ENCODE results near the gene H6PD.

H6PD gene

GRCh38 chr1:9240914-9241820, 6.6 kb downstream of the H6PD start:
- DNase-seq (ENCODE audit: low spot score), result no peak

DNA sequence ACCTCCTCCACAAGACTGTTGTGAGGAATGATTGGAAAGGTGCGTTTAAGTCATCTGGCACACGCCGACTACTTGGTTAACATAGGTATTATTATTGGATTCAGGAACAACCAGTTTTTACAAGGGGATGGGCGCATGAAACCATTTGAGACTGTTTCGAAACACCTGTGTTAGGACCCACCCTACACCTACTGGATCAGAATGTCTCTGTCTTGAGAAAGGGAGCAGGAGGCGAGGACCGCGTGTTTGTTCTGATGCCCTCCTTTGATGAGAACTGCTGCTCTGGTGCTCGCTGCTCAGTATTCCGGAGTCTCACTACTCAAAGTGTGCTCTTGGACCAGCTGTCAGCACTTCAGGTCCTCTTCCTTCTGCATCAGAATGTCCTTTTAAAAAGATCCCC, 7.3 kb downstream of the H6PD start:
- no peak for DNase-seq (ENCODE audit: low spot score)

- DNase-seq (ENCODE audit: low spot score), result peak; percentile 80
Measured at GRCh38 chr1:9242338-9242969, 7.9 kb downstream of the H6PD start.

DNA sequence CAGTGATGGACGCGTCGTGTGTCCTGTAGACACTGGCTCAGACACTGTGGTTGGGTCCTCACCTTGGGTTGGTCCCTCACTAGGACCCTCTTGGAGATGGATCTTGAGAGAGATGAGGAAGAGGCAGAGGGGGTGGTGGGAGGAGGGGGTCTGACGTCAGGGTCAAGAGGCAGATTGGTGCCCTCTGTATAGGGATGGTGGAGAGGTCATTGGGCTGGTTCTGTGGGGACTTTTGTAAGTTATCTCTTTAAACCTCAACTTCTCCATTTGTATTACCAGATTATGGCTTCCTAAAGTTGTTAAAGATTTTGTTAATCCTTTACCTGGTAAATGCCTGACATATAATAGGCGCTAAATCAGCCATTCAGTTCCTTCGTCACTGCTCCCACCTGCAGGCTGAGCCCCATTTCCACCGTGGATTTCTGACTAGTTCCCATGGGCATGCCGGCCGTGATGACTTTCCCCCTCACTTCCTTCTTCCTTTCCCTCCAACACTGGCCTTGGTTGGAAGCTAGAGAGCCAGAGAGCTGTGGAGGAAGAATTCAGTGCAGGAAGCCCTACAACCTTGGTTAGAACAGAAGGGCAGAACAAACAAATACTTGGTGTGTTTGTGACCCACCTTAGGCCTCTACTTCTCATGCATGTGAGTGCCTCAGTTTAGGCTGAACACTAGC, 8.6 kb downstream of the H6PD start:
- DNase-seq (ENCODE audit: low spot score), result no peak

- no peak for DNase-seq (ENCODE audit: low spot score)
Measured at GRCh38 chr1:9244501-9245229, 10.1 kb downstream of the H6PD start.

DNA sequence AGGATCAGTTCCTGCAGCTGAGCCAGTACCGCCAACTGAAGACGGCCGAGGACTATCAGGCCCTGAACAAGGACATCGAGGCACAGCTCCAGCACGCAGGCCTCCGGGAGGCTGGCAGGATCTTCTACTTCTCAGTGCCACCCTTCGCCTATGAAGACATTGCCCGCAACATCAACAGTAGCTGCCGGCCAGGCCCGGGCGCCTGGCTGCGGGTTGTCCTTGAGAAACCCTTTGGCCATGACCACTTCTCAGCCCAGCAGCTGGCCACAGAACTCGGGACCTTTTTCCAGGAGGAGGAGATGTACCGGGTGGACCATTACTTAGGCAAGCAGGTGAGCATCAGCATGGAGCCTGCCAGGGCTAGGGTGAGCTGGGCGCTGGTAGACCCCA, 10.7 kb downstream of the H6PD start:
- no peak for DNase-seq (ENCODE audit: low spot score)

DNA sequence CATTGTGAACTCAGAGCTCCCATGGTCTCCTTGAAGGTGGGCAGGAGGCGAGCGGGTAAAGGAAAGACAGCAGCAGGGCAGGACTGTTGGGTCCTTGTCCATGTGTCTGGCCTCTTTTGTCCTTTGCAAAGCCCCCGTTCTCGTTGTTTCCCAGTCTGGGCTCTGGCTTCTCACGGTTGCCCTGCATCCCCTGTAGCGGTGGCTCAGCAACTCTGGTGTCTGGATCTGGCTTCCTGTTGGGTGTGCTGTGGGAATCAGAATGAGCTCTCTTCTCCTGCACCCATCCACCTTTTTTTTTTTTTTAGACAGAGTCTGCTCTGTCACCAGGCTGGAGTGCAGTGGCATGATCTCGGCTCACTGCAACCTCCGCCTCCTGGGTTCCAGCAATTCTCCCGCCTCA, 11.1 kb downstream of the H6PD start:
- DNase-seq (ENCODE audit: low spot score), result no peak

GRCh38 chr1:9246215-9246614, 11.6 kb downstream of the H6PD start:
- DNase-seq (ENCODE audit: low spot score), result no peak

GRCh38 chr1:9246841-9247785, 12.5 kb downstream of the H6PD start:
- no peak for DNase-seq (ENCODE audit: low spot score)

GRCh38 chr1:9247894-9248293, 13.3 kb downstream of the H6PD start:
- peak; percentile 62 for DNase-seq (ENCODE audit: low spot score)

- DNase-seq (ENCODE audit: low spot score), result no peak
Measured at GRCh38 chr1:9248341-9249262, 14.0 kb downstream of the H6PD start.

GRCh38 chr1:9249263-9249533, 14.6 kb downstream of the H6PD start:
- no peak for DNase-seq (ENCODE audit: low spot score)

GRCh38 chr1:9249534-9250410, 15.2 kb downstream of the H6PD start:
- DNase-seq (ENCODE audit: low spot score), result no peak

GRCh38 chr1:9250411-9251381, 16.1 kb downstream of the H6PD start:
- DNase-seq (ENCODE audit: low spot score), result no peak

DNA sequence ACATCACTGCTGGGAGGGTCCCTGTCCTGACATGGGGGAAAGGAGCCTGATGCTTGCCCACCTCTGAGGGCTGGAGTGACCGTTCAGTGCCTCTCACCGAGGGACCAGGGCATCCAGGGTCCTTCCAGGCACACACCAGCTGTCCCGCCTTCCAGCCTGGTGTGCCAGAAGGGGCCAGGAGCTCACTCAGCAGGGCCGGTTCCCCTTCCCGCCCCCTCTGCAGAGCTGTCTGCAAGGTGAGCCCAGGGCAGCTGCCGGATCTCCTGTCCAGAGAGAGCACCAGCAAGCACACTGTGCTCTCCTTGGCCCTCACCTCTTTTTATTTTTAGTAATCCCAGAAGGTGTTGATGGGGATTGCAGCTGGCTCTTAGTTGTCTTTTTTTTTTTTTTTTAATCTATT, 16.9 kb downstream of the H6PD start:
- no peak for DNase-seq (ENCODE audit: low spot score)

DNA sequence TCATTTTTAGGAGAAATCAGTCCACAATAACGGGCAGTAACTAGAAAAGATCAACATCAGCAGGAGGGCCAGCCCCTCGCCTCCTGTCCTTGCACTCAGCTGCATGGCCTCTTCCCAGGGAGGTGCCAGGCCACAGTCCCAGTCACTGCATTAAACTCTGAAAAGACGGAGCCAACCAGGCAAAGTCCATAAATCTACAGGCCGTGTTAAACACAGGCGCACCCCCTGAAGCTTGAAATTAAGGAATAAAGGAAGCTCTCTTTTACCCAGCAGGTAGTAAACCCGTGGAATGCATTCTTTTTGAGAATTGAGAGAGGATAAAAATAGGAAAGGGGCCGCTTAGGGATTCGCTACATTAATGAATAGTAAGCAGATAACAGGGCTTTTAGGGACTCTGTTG, 18.4 kb downstream of the H6PD start:
- DNase-seq (ENCODE audit: low spot score), result no peak

- DNase-seq (ENCODE audit: low spot score), result no peak
Measured at GRCh38 chr1:9253453-9254105, 19.0 kb downstream of the H6PD start.

DNA sequence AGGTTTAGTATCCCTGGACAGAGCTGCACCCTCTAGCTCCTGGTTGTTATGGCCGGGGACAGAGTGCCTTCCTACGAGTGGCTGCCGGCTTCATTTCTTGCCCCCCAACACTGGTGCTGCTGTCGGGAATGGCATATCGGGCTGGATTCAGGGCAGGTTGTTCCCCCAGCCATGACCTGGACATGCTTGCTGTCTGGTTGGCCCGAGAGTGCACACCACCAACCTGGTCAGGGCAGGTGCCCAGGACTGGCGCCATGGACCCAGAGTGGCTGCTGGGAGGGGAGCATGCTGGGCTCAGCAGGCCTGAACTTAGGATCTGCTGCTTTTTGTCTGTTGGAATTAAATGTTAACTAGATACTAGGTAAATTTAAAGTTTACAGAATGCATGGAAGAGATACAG, 21.8 kb downstream of the H6PD start:
- DNase-seq (ENCODE audit: low spot score), result no peak
